ENCODE measurements around the gene NME5.
"Not testable (repeated sequence)": the region's sequence is repeated elsewhere in the genome, so short reads cannot be mapped to it uniquely, and the experiment has no call there.

Gene NME5

GRCh38 chr5:138149530-138149929, 10.3 kb upstream of the NME5 start:
- Histone ChIP-seq H3K36me3 (ENCODE audit: insufficient read depth, low read length) (no peaks in the 10 kb centered on the region), H3K27me3 (ENCODE audit: insufficient read depth, low read length, poor library complexity, severe bottlenecking) (no peaks in the 10 kb centered on the region), H3K9me2 (replicated peaks; ENCODE audit: low read depth, low read length) (no peaks in the 10 kb centered on the region), H3K79me2 (ENCODE audit: insufficient read depth, low read length) (no peaks in the 10 kb centered on the region), H2AFZ (ENCODE audit: low read length) (no peak overlapping the region), H3K4me3 (ENCODE audit: low read length, poor library complexity, severe bottlenecking) (no peak overlapping the region), H3K4me1 (ENCODE audit: insufficient read depth, low read length, poor library complexity, severe bottlenecking) (no peaks in the 10 kb centered on the region), H3F3A (ENCODE audit: low read depth) (no peaks in the 10 kb centered on the region), H3K9ac (ENCODE audit: low read depth, low read length, poor library complexity, severe bottlenecking) (no peak overlapping the region), H3K4me2 (ENCODE audit: low read depth, low read length, poor library complexity, severe bottlenecking) (no peak overlapping the region), H4K20me1 (ENCODE audit: insufficient read depth, low read length, poor library complexity, severe bottlenecking) (no peaks in the 10 kb centered on the region), H3K9me3 (ENCODE audit: insufficient read depth, low read depth, low read length) (no peaks in the 10 kb centered on the region)
- no peak for TF ChIP-seq CTCF (conservative IDR thresholded peaks at IDR 0.05; ENCODE audit: low read length)
- TF ChIP-seq EZH2phosphoT487 (IDR thresholded peaks at IDR 0.05; ENCODE audit: borderline replicate concordance), result no peak

GRCh38 chr5:138148811-138149210, 9.6 kb upstream of the NME5 start:
- no peaks in the 10 kb centered on the region for H3K79me2 ChIP-seq (ENCODE audit: insufficient read depth, low read length)
- H3K9me3 ChIP-seq (ENCODE audit: insufficient read depth, low read depth, low read length), result no peaks in the 10 kb centered on the region
- H3K9ac ChIP-seq (ENCODE audit: low read depth, low read length, poor library complexity, severe bottlenecking), result no peak overlapping the region
- H3K9me2 ChIP-seq (replicated peaks; ENCODE audit: low read depth, low read length), result no peaks in the 10 kb centered on the region
- no peaks in the 10 kb centered on the region for H4K20me1 ChIP-seq (ENCODE audit: insufficient read depth, low read length, poor library complexity, severe bottlenecking)
- no peaks in the 10 kb centered on the region for H3K27me3 ChIP-seq (ENCODE audit: insufficient read depth, low read length, poor library complexity, severe bottlenecking)
- no peaks in the 10 kb centered on the region for H3K36me3 ChIP-seq (ENCODE audit: insufficient read depth, low read length)
- no peaks in the 10 kb centered on the region for H3K4me1 ChIP-seq (ENCODE audit: insufficient read depth, low read length, poor library complexity, severe bottlenecking)
- no peak for TF ChIP-seq CTCF (conservative IDR thresholded peaks at IDR 0.05; ENCODE audit: low read length)
- TF ChIP-seq EZH2phosphoT487 (IDR thresholded peaks at IDR 0.05; ENCODE audit: borderline replicate concordance), result no peak
- no peaks in the 10 kb centered on the region for H3F3A ChIP-seq (ENCODE audit: low read depth)
- no peak overlapping the region for H3K4me2 ChIP-seq (ENCODE audit: low read depth, low read length, poor library complexity, severe bottlenecking)
- no peak overlapping the region for H2AFZ ChIP-seq (ENCODE audit: low read length)
- H3K4me3 ChIP-seq (ENCODE audit: low read length, poor library complexity, severe bottlenecking), result no peak overlapping the region

GRCh38 chr5:138143578-138143977, 4.3 kb upstream of the NME5 start:
- not testable (repeated sequence) for H4K20me1 ChIP-seq (ENCODE audit: insufficient read depth, low read length, poor library complexity, severe bottlenecking); H3K36me3 ChIP-seq (ENCODE audit: insufficient read depth, low read length); H3F3A ChIP-seq (ENCODE audit: low read depth); H3K79me2 ChIP-seq (ENCODE audit: insufficient read depth, low read length); H3K27me3 ChIP-seq (ENCODE audit: insufficient read depth, low read length, poor library complexity, severe bottlenecking); H3K4me1 ChIP-seq (ENCODE audit: insufficient read depth, low read length, poor library complexity, severe bottlenecking); H3K4me3 ChIP-seq (ENCODE audit: low read length, poor library complexity, severe bottlenecking); H3K4me2 ChIP-seq (ENCODE audit: low read depth, low read length, poor library complexity, severe bottlenecking); H3K9me2 ChIP-seq (replicated peaks; ENCODE audit: low read depth, low read length); H2AFZ ChIP-seq (ENCODE audit: low read length); H3K9ac ChIP-seq (ENCODE audit: low read depth, low read length, poor library complexity, severe bottlenecking); H3K9me3 ChIP-seq (ENCODE audit: insufficient read depth, low read depth, low read length)

GRCh38 chr5:138141734-138142133, 2.5 kb upstream of the NME5 start:
- TF ChIP-seq CTCF (conservative IDR thresholded peaks at IDR 0.05; ENCODE audit: low read length), result no peak
- TF ChIP-seq EZH2phosphoT487 (IDR thresholded peaks at IDR 0.05; ENCODE audit: borderline replicate concordance), result no peak
- Histone ChIP-seq H3K79me2 (ENCODE audit: insufficient read depth, low read length) (no peaks in the 10 kb centered on the region), H2AFZ (ENCODE audit: low read length) (no peak overlapping the region), H3K4me3 (ENCODE audit: low read length, poor library complexity, severe bottlenecking) (no peak overlapping the region), H3K36me3 (ENCODE audit: insufficient read depth, low read length) (no peaks in the 10 kb centered on the region), H3K9me3 (ENCODE audit: insufficient read depth, low read depth, low read length) (no peaks in the 10 kb centered on the region), H3K27me3 (ENCODE audit: insufficient read depth, low read length, poor library complexity, severe bottlenecking) (no peaks in the 10 kb centered on the region), H3K4me1 (ENCODE audit: insufficient read depth, low read length, poor library complexity, severe bottlenecking) (no peaks in the 10 kb centered on the region), H4K20me1 (ENCODE audit: insufficient read depth, low read length, poor library complexity, severe bottlenecking) (no peaks in the 10 kb centered on the region), H3K4me2 (ENCODE audit: low read depth, low read length, poor library complexity, severe bottlenecking) (no peak overlapping the region), H3K9me2 (replicated peaks; ENCODE audit: low read depth, low read length) (no peaks in the 10 kb centered on the region), H3F3A (ENCODE audit: low read depth) (no peaks in the 10 kb centered on the region), H3K9ac (ENCODE audit: low read depth, low read length, poor library complexity, severe bottlenecking) (no peak overlapping the region)
